A549 (cell line): ENCODE results near the gene KCNQ1.

Experiments used
- CEBPB ChIP-seq, 2 experiments: fragments of >200 bp in 1 of 2; sonication (Bioruptor Twin) in 1 of 2; formaldehyde crosslinking in 1 of 2; IDR thresholded peaks; 2 replicates each; pipeline ENCODE4 v1.6.1; 2012 to 2016
- CTCF ChIP-seq: fragments of >200 bp; sonication (Bioruptor Twin); formaldehyde crosslinking; IDR thresholded peaks from 3 replicates; pipeline ENCODE4 v1.5.1; 2016
- ESRRA ChIP-seq: fragments of 150-350 bp; IDR thresholded peaks from 2 replicates; pipeline ENCODE4 v1.6.1; 2014; ENCODE audit warnings: mild to moderate bottlenecking, low read length, borderline replicate concordance
- HES2 ChIP-seq: fragments of >200 bp; sonication (Bioruptor Twin); formaldehyde crosslinking; IDR thresholded peaks from 2 replicates; pipeline ENCODE4 v1.6.1; 2016
- MAX ChIP-seq: IDR thresholded peaks from 2 replicates; pipeline ENCODE4 v1.6.1; 2012
- POLR2A ChIP-seq: IDR thresholded peaks from 2 replicates; pipeline ENCODE4 v1.6.1; 2012; ENCODE audit warnings: mild to moderate bottlenecking, low read length
- POLR2AphosphoS2 ChIP-seq: conservative IDR thresholded peaks from 2 replicates; pipeline ENCODE4 v1.6.1; 2012; ENCODE audit warnings: low read length, improper control_type of control experiment, inconsistent platforms
- ZNF302 ChIP-seq: fragments of 250-450 bp; sonication (Bioruptor Pico); IDR thresholded peaks from 2 replicates; pipeline ENCODE4 v1.9.0; 2021; ENCODE audit warnings: inconsistent platforms, mild to moderate bottlenecking, moderate library complexity

DNA sequence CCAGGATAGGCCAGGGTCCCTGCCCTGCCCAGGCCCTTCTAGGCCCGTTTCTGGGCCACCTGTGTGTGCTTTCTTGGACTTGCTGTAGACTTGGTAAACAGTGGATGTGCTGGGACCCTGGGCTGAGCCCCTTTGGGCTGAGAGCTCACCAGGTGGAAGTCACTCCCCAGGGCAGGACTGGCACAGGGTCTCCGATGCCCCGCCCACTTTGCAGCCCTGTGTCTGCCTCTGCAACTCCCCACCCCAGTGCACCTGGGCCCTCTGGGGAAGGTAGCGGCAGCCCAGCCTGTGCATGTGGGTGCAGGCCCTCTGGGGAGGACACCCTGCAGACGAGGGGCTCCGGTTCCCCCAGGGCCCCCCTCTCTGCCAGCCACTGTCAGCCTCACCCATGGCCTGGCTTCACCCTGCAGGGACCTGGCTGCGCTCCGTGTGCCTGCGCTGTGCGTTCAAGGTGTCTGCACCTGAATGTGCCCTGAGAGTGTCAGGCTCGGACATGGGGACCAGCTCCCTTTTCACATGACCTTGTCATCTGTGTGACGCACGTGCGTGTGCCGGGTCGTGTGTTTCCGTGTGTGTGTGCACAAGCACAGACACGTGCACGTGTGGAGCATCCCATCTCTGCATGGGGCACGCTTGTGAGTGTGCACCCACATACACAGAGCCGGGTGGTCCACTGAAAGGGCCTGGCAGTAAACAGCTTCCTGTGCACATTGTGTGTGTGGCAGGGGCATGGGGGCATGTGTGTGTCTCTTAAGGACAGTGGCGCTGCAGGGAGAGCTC is 136.5 kb downstream of the KCNQ1 start:
- TF ChIP-seq HES2 (no peak), CTCF (no peak), POLR2A (no peak), MAX (no peak), POLR2AphosphoS2 (no peak), ZNF302 (CRISPR knock-in tag) (no peak), CEBPB (IDR thresholded peaks at IDR 0.05) (no peak), ESRRA (no peak)
